Osteocyte (in vitro differentiated cells): Measurements from ENCODE around the gene MSMO1. TPM values are rescaled to one million over a fixed set of nuclear protein-coding genes. Genes with fewer than 3 reads are reported as not detected.

Experiments used
- DNase-seq: peaks from one replicate; pipeline ENCODE4 v3.0.0; 2021; ENCODE audit warnings: mixed read lengths; ENCODE audit not compliant: unreplicated experiment; ENCODE audit errors: extremely low spot score
- H3K27ac Mint-ChIP-seq: one replicate; pipeline ENCODE4 v1.8.0; 2021; ENCODE audit warnings: mild to moderate bottlenecking, mixed read lengths; ENCODE audit not compliant: unreplicated experiment
- H3K27me3 Mint-ChIP-seq: one replicate; pipeline ENCODE4 v1.8.0; 2021; ENCODE audit warnings: mixed read lengths; ENCODE audit not compliant: unreplicated experiment
- H3K36me3 Mint-ChIP-seq: one replicate; pipeline ENCODE4 v1.8.0; 2021; ENCODE audit warnings: mixed read lengths; ENCODE audit not compliant: unreplicated experiment
- H3K4me1 Mint-ChIP-seq: one replicate; pipeline ENCODE4 v1.8.0; 2021; ENCODE audit warnings: mixed read lengths; ENCODE audit not compliant: unreplicated experiment
- H3K4me3 Mint-ChIP-seq: one replicate; pipeline ENCODE4 v1.8.0; 2021; ENCODE audit warnings: mild to moderate bottlenecking, moderate library complexity, mixed read lengths; ENCODE audit not compliant: unreplicated experiment
- H3K9me3 Mint-ChIP-seq: one replicate; pipeline ENCODE4 v1.8.0; 2021; ENCODE audit warnings: mixed read lengths; ENCODE audit not compliant: unreplicated experiment
- CTCF ChIP-seq: fragments of 200-600 bp; sonication (generic); IDR thresholded peaks from 2 replicates; pipeline ENCODE4 v1.5.0; 2021; ENCODE audit warnings: antibody characterized with exemption, mild to moderate bottlenecking, moderate library complexity
- total RNA-seq: library from RNA; stranded (reverse); gene quantifications from 2 replicates; pipeline ENCODE4 v1.2.1, GENCODE V29; 2021

The MSMO1 gene
- total RNA-seq, 1 donor from 2014 or later, result 34.9 TPM

- H3K9me3 Mint-ChIP-seq, result no peaks in the 10 kb centered on the region
- H3K36me3 Mint-ChIP-seq, result no peaks in the 10 kb centered on the region
- no peak overlapping the region for H3K4me3 Mint-ChIP-seq
- no peak for DNase-seq
- H3K27ac Mint-ChIP-seq, result no peak overlapping the region
- H3K27me3 Mint-ChIP-seq, result no peaks in the 10 kb centered on the region
- no peak for TF ChIP-seq CTCF
- no peaks in the 10 kb centered on the region for H3K4me1 Mint-ChIP-seq
Observed at GRCh38 chr4:165368114-165368513, 40.6 kb downstream of the MSMO1 start.

GRCh38 chr4:165368567-165368966 is 41.1 kb downstream of the MSMO1 start:
- H3K27me3 Mint-ChIP-seq, result no peaks in the 10 kb centered on the region
- H3K9me3 Mint-ChIP-seq, result no peaks in the 10 kb centered on the region
- no peak for TF ChIP-seq CTCF
- no peak overlapping the region for H3K27ac Mint-ChIP-seq
- no peaks in the 10 kb centered on the region for H3K36me3 Mint-ChIP-seq
- no peak overlapping the region for H3K4me3 Mint-ChIP-seq
- no peak for DNase-seq
- no peaks in the 10 kb centered on the region for H3K4me1 Mint-ChIP-seq

- no peak overlapping the region for H3K4me3 Mint-ChIP-seq
- DNase-seq, result no peak
- H3K27ac Mint-ChIP-seq, result no peak overlapping the region
- H3K4me1 Mint-ChIP-seq, result no peaks in the 10 kb centered on the region
- no peak for TF ChIP-seq CTCF
- H3K9me3 Mint-ChIP-seq, result no peaks in the 10 kb centered on the region
- no peaks in the 10 kb centered on the region for H3K36me3 Mint-ChIP-seq
- H3K27me3 Mint-ChIP-seq, result no peaks in the 10 kb centered on the region
Observed at GRCh38 chr4:165369522-165369921, 42.1 kb downstream of the MSMO1 start.

GRCh38 chr4:165370530-165370929 is 43.1 kb downstream of the MSMO1 start:
- H3K27ac Mint-ChIP-seq, result no peak overlapping the region
- H3K36me3 Mint-ChIP-seq, result no peaks in the 10 kb centered on the region
- no peak for DNase-seq
- no peaks in the 10 kb centered on the region for H3K4me1 Mint-ChIP-seq
- H3K27me3 Mint-ChIP-seq, result no peaks in the 10 kb centered on the region
- no peak overlapping the region for H3K4me3 Mint-ChIP-seq
- H3K9me3 Mint-ChIP-seq, result no peaks in the 10 kb centered on the region
- TF ChIP-seq CTCF, result no peak

- Mint-ChIP-seq H3K9me3 (no peaks in the 10 kb centered on the region), H3K27me3 (no peaks in the 10 kb centered on the region), H3K4me1 (peaks cover 19% of the 10 kb centered on the region), H3K4me3 (no peak overlapping the region), H3K36me3 (no peaks in the 10 kb centered on the region), H3K27ac (no peak overlapping the region)
- DNase-seq, result no peak
- no peak for TF ChIP-seq CTCF
Observed at GRCh38 chr4:165375465-165375864, 48.0 kb downstream of the MSMO1 start.
